Measurements from ENCODE around the gene HAND1. TPM values are rescaled to one million over a fixed set of nuclear protein-coding genes. Genes with fewer than 3 reads are reported as not detected.
A peak's percentile ranks its signal among the peaks of the same experiment; 100 is the strongest.

Gene HAND1
- total and polyA plus RNA-seq, 9 of the 15 experiments (the other 6 are each of a cell fraction or from before 2014, with no cell fraction given): not detected

DNA sequence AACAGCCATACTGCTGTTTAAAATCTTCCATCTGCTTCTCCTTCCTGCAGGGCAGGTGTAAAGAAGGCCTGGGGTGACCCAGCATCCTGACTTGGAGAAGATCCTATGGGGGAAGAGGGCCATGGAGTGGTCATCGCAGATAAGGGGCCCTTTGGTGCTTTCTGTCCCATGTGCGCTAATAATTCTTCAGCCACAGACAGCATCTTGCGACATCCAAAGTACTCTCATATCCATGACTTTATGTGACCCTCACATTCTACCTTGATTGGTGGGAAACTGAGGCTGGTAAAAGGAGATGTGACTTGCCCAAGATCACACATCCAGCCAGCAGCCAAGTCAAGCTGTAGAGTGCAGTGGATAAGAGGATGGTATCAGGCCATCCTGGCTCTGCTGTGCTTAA, 44.3 kb upstream of the HAND1 start:
- Histone ChIP-seq H3K79me2 (ENCODE audit: control insufficient read depth, insufficient read depth, low read length) (no peaks in the 10 kb centered on the region), H3K9ac (ENCODE audit: insufficient read depth in 1 of 2, low read depth in 2 of 2, low read length in 2 of 2) (no peak overlapping the region), H3K4me3 (no peak overlapping the region), H3K27me3 (ENCODE audit: control insufficient read depth in 2 of 2, insufficient read depth in 2 of 2, low read length in 2 of 2) (peaks cover 12 to 37% of the 10 kb centered on the region in 2 experiments; a peak in 4 of 5 replicates), H3K9me1 (ENCODE audit: control insufficient read depth, insufficient read depth, low read length) (no peaks in the 10 kb centered on the region), H3K27ac (ENCODE audit: extremely low read depth, low read depth, low read length) (no peak overlapping the region), H3K9me3 (replicated peaks; ENCODE audit: control insufficient read depth, insufficient read depth, low read depth, low read length) (no peaks in the 10 kb centered on the region), H3K4me2 (ENCODE audit: insufficient read depth, low read length) (no peak overlapping the region; the same call in 1 of the 2 replicates), H3K36me3 (ENCODE audit: control insufficient read depth, insufficient read depth, low read length) (no peaks in the 10 kb centered on the region), H2AFZ (ENCODE audit: low read depth, low read length) (no peak overlapping the region), H3K4me1 (replicated peaks in 1 of 2; ENCODE audit: control insufficient read depth in 2 of 2, insufficient read depth in 2 of 2, low read length in 2 of 2) (peaks cover 12 to 23% of the 10 kb centered on the region in 2 experiments; a peak in 4 of 5 replicates), H4K20me1 (replicated peaks; ENCODE audit: control insufficient read depth, insufficient read depth, low read length) (peaks cover 3% of the 10 kb centered on the region; the same call in 1 of the 2 replicates)
- 13% methylated on average over 3 of the region's 3 CpGs for WGBS (ENCODE audit: insufficient coverage, low coverage, missing lambda C conversion rate)
- FAIRE-seq (no peak), DNase-seq (ENCODE audit: extremely low read depth in 1 of 4, low spot score in 3 of 4) (peak in 1 of 4 experiments; percentile 26), ATAC-seq (no peak)
- TF ChIP-seq NR1H2 (CRISPR knock-in tag; IDR thresholded peaks at IDR 0.05) (no peak), MAZ (CRISPR knock-in tag; conservative IDR thresholded peaks at IDR 0.05 in 1 of 2, IDR thresholded peaks at IDR 0.05 in 1 of 2) (no peak), CEBPB (tag; IDR thresholded peaks at IDR 0.05) (peak; percentile 70), CBFA2T2 (conservative IDR thresholded peaks at IDR 0.05) (peak; percentile 29; the same call in 1 of the 2 replicates), TAL1 (IDR thresholded peaks at IDR 0.05) (0 out of 2 replicates have a peak, but pooled peaks have one; percentile 16), NCOA4 (IDR thresholded peaks at IDR 0.05; ENCODE audit: partially characterized antibody) (no peak), TBP (optimal IDR thresholded peaks at IDR 0.05; ENCODE audit: low read depth, low read length) (no peak), BRCA1 (IDR thresholded peaks at IDR 0.05) (no peak), BRCA1 (CRISPR knock-in tag; IDR thresholded peaks at IDR 0.05) (no peak), HDAC3 (IDR thresholded peaks at IDR 0.05; ENCODE audit: borderline replicate concordance, partially characterized antibody) (no peak), FUS (optimal IDR thresholded peaks at IDR 0.05; ENCODE audit: low read depth, low read length) (no peak), CBFA2T3 (IDR thresholded peaks at IDR 0.05) (peak; percentile 45), POLR2A (conservative IDR thresholded peaks at IDR 0.05) (no peak), SMARCA4 (IDR thresholded peaks at IDR 0.05) (no peak), PHB (CRISPR knock-in tag; IDR thresholded peaks at IDR 0.05) (no peak), TCF7 (IDR thresholded peaks at IDR 0.05; ENCODE audit: borderline replicate concordance) (no peak)
- TF ChIP-seq, protein P1, sequence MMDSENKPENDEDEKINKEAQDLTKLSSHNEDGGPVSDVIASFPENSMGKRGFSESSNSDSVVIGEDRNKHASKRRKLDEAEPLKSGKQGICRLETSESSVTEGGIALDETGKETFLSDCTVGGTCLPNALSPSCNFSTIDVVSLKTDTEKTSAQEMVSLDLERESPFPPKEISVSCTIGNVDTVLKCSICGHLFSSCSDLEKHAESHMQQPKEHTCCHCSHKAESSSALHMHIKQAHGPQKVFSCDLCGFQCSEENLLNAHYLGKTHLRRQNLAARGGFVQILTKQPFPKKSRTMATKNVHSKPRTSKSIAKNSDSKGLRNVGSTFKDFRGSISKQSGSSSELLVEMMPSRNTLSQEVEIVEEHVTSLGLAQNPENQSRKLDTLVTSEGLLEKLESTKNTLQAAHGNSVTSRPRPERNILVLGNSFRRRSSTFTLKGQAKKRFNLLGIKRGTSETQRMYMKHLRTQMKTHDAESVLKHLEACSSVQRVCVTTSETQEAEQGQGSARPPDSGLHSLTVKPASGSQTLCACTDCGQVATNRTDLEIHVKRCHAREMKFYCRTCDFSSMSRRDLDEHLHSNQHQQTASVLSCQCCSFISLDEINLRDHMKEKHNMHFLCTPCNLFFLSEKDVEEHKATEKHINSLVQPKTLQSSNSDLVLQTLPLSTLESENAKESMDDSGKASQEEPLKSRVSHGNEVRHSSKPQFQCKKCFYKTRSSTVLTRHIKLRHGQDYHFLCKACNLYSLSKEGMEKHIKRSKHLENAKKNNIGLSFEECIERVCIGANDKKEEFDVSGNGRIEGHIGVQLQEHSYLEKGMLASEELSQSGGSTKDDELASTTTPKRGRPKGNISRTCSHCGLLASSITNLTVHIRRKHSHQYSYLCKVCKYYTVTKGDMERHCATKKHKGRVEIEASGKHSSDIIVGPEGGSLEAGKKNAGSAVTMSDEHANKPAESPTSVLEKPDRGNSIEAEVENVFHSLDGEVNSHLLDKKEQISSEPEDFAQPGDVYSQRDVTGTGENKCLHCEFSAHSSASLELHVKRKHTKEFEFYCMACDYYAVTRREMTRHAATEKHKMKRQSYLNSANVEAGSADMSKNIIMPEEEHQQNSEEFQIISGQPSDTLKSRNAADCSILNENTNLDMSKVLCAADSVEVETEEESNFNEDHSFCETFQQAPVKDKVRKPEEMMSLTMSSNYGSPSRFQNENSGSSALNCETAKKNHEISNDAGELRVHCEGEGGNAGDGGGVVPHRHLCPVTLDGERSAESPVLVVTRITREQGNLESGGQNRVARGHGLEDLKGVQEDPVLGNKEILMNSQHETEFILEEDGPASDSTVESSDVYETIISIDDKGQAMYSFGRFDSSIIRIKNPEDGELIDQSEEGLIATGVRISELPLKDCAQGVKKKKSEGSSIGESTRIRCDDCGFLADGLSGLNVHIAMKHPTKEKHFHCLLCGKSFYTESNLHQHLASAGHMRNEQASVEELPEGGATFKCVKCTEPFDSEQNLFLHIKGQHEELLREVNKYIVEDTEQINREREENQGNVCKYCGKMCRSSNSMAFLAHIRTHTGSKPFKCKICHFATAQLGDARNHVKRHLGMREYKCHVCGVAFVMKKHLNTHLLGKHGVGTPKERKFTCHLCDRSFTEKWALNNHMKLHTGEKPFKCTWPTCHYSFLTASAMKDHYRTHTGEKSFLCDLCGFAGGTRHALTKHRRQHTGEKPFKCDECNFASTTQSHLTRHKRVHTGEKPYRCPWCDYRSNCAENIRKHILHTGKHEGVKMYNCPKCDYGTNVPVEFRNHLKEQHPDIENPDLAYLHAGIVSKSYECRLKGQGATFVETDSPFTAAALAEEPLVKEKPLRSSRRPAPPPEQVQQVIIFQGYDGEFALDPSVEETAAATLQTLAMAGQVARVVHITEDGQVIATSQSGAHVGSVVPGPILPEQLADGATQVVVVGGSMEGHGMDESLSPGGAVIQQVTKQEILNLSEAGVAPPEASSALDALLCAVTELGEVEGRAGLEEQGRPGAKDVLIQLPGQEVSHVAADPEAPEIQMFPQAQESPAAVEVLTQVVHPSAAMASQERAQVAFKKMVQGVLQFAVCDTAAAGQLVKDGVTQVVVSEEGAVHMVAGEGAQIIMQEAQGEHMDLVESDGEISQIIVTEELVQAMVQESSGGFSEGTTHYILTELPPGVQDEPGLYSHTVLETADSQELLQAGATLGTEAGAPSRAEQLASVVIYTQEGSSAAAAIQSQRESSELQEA (IDR thresholded peaks at IDR 0.05; ENCODE audit: low read depth): no peak
- intact Hi-C loops (cut with micrococcal nuclease): loop anchor here (5.0 to 10.0 kb wide), 3 partner anchors 85 to 447 kb away; no protein-coding TSS in a partner anchor
- ChIA-PET CTCF (ENCODE audit: low intra/inter-chr PET ratio) (interaction anchor here (1.4 kb wide), 1 partner anchor 87 kb away, joined by 3 read pairs; no protein-coding TSS in a partner anchor), POLR2A (no interaction called here)
- in situ Hi-C loops (cut with MboI): no loop called here
- BruUV-seq (replicated peaks): no TSS peak
